Left ventricle myocardium superior (tissue), 1 donor: Measurements from ENCODE around the gene NKX2-2. TPM values are rescaled to one million over a fixed set of nuclear protein-coding genes. Genes with fewer than 3 reads are reported as not detected.

Experiments used
- ATAC-seq: fragments of 200-7000 bp; cut with Tn5 transposase; one replicate; pipeline ENCODE4 v1.9.1; 2020; ENCODE audit warnings: mild to moderate bottlenecking, moderate library complexity
- DNase-seq: peaks from one replicate; pipeline ENCODE4 v3.0.0-alpha.2; 2020
- intact Hi-C: fragments of 100-400 bp; cut with micrococcal nuclease; formaldehyde crosslinking; loops from one replicate; pipeline ENCODE4 v1.11.0; 2022
- long read RNA-seq: library from polyadenylated mRNA; unstranded; transcript quantifications from one replicate; pipeline ENCODE4 v2.0.0, GENCODE V29; 2021
- total RNA-seq: library from RNA; stranded (reverse); fragmentation: NEBNext Ultra II Directional; extraction: Animal tissue kit (Norgen Biotek cat#: 25700); gene quantifications from one replicate; pipeline ENCODE4 v1.2.1, GENCODE V29; 2021
- donor health status: DM: no; HTN: yes; CAD: no; lungs with severe emphysema.

NKX2-2 gene
- not detected for total RNA-seq
- long read RNA-seq = 0 reads

- intact Hi-C loops = no loop called here
- ATAC-seq (no peak), DNase-seq (no peak)
Measured at GRCh38 chr20:21513881-21514540, at the start of gene NKX2-2. Gene NKX2-2, minus strand, starts transcription at chr20:21514064. Its CDS starts 395 bp downstream, at chr20:21513669.

DNA sequence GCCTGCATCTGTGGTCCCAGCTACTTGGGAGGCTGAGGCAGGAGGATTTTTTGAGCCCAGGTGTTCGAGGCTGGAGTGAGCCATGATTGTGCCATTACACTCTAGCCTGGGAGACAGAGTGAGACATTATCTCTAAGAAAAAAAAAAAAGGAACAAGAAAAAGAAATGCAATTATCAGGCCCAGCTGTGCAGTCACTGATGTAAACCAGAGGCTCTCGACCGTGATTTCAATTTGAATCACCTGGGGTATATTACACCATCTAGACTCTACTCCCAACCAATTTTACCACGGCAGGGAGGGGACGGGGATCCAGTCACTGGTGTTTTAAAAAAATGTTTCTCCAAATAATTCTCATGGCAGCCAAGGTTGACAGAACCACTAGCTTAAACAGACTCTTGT lies 48.8 kb upstream of the NKX2-2 start:
- intact Hi-C loops = no loop called here
- DNase-seq (no peak), ATAC-seq (no peak)

GRCh38 chr20:21559305-21559704 lies 45.4 kb upstream of the NKX2-2 start:
- intact Hi-C loops = no loop called here
- ATAC-seq (no peak), DNase-seq (no peak)

DNA sequence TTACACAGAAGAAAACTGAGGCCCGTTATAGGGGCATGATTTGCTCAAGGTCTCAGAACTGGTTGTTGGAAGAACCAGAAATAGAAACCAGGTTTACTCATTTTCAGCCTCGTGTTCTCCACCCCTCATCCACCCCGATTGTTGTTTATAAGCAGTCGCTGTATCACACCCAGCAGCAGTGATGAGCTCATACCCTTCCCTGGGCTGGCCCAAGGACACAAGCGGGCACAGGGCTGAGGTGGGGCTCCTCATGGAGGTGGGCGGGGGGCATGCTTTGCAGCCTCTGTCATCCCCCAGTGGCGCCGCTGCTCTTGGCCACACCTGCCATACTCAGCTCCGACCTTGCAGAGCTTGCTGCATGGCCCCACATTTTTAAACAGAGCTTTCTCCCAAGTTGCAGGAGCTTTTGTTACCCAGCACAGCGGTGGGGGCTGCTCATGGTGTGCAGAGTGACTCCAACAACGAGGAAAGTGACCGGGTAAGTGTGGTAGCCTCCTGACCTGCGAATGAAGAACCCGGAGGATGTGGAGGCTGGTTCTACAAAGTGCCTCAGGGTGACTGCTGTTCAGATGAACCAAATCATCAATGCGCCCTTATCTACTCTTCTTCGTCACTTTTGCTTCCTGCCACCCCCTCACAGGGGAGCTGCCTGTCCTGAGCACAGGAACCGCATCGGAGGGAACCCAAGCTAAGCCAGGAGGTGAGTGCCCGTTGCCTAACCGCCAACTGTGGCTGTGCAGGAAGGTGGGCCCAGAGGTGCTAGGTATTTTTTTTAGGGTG lies 43.6 kb upstream of the NKX2-2 start:
- ATAC-seq (no peak), DNase-seq (no peak)
- intact Hi-C loops = no loop called here

- ATAC-seq = no peak
- no peak for DNase-seq
- intact Hi-C loops = no loop called here
Measured at GRCh38 chr20:21556398-21556797, 42.5 kb upstream of the NKX2-2 start.

DNA sequence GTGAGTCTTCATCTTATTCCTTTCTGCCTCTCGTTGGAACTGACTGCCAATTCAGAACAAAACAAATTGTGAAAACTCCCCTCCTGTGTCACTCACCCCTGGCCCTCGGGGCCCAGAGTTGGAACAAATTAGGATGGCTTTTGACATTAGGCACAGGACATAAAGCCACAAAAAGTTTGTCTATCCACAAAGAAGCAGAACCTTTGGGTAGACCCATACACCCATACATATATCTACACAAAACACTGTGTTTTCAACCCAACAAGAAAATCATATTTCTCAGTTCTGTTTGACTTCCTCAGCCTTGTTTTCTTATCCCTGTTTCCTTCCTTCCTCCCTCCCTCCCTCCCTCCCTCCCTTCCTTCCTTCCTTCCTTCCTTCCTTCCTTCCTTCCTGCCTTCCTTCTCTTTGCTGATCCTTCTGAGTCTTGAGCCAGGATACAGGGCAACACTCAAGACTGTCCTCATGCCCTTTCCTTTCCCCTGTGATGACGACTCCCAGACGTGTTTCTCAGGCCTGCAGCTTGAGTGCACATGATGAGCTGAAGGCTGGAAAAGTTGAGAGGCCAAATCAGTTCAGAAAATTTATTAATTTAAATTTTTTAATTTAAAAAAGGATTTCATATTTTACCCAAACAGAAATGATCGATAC lies 41.7 kb upstream of the NKX2-2 start:
- no peak for DNase-seq
- intact Hi-C loops = no loop called here
- ATAC-seq = no peak

DNA sequence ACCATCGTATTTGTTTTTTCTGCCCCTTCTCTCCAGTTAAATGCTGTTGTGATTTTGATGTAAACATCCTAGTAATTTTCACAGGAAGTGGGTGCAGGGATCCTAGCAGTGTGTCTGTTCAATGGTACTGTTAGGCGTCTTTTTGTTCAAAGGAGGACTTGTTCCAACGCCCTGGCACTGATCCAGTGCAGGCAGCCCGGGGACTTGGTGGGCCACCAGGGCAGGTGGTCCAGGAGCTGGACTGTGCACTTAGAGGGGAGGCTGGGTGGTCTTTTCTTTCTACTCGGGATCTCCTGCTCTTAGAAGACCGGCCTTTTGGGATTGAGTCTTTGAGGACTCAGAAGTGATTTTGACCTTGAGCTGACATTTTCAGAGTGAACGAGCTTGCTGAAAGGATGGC lies 41.1 kb upstream of the NKX2-2 start:
- ATAC-seq = no peak
- intact Hi-C loops = no loop called here
- DNase-seq = no peak

DNA sequence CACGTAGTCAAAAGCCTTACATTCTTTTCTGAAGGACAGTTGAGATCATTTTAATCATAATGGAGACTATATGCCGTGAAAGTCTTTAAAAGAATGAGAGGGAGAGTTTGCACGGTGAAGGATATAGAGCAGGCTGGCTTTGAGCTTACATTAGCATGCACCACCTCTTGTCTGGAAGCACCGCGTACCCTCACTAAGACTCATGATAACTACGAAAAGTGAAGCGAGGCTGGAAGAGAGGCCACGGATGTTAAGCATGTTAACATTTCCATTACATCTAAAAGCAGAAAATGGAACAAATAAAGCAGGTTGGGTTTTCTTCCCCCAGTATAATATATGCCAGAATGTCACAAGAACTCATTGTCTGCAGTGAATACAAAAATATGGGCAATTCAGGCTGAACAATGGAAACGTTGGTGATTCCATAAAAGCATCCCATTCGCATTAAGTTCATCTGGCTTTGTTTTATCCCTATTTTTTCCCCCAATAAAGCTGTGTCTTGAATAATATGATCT lies 40.6 kb upstream of the NKX2-2 start:
- no peak for DNase-seq
- no peak for ATAC-seq

DNA sequence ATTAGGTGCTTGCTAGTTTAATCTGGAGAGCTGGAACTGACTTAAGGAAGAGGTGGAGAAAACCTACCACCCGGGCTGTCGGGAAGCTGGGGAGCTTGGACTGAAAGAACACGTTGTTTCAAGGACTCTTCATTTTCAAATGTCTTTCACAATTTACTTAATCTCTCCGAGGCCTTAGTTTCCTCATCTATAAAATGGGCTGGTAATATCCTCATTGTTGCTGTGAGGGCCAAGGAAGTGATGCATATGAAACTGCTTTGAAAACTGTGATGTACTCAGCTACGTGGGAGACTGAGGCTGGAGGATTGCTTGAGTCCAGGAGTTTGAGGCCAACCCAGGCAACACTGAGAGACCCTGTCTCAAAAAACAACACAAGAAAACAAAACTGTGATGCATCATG lies 36.7 kb upstream of the NKX2-2 start:
- no peak for ATAC-seq

More for the DNA sequence above, 40.6 kb upstream of the NKX2-2 start:
- intact Hi-C loops = no loop called here

DNA sequence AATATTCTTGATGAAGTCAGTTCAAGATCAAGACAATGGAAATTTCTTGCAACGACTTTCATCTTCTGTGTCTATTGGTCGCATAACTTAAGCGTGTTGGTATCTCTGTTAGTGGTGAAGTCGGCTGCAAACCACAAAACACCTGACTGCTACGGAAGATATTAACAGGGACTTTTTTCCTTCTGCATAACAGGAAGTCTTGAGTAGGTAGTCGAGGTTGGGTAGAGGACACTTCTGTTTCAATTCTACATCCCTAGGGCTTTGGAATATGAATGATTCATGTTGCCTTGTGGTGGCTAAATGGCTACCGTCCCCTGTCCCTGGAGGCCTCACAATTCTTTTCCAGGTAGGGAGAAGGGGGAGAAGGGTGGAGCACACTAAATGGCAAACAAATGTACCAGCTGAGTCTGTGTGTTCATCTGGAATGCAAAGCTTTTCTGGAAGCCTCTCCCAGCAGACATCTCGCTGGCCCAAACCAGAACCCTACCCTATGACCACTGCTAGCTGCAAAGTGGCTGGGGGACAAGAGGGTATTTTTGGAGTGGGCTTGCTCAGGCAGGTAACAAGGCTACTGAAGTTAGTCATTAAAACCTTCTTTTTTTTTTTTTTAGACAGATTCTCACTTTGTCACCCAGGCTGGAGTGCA lies 34.6 kb upstream of the NKX2-2 start:
- intact Hi-C loops = no loop called here
- no peak for ATAC-seq
- DNase-seq = no peak

More for the DNA sequence above, 36.7 kb upstream of the NKX2-2 start:
- intact Hi-C loops = no loop called here
- no peak for DNase-seq

- ATAC-seq (no peak), DNase-seq (no peak)
- intact Hi-C loops = no loop called here
Measured at GRCh38 chr20:21546355-21546754, 32.5 kb upstream of the NKX2-2 start.

- DNase-seq (no peak), ATAC-seq (no peak)
- intact Hi-C loops = no loop called here
Measured at GRCh38 chr20:21539512-21539911, 25.6 kb upstream of the NKX2-2 start.

DNA sequence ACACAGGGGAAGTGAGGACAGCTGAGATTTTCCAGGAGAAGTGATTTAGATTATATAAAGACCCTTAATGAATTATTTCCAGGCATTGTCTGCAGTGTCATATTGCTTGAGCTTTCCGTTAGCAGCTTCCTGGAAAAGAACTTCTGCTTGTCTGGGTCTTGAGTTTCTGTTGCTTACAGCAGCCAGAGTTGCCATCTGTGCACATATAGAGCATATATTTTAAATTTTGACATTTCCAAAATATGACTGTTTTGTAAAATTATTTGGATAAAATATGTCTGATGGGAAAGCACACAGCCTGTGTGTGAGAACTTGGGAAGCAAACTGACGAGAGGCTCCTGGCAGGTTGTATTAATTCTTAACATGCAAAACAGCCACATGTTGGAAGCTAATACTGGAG lies 21.0 kb upstream of the NKX2-2 start:
- DNase-seq (no peak), ATAC-seq (no peak)
- intact Hi-C loops = no loop called here

- DNase-seq = no peak
- no peak for ATAC-seq
- intact Hi-C loops = no loop called here
Measured at GRCh38 chr20:21534453-21534852, 20.6 kb upstream of the NKX2-2 start.

DNA sequence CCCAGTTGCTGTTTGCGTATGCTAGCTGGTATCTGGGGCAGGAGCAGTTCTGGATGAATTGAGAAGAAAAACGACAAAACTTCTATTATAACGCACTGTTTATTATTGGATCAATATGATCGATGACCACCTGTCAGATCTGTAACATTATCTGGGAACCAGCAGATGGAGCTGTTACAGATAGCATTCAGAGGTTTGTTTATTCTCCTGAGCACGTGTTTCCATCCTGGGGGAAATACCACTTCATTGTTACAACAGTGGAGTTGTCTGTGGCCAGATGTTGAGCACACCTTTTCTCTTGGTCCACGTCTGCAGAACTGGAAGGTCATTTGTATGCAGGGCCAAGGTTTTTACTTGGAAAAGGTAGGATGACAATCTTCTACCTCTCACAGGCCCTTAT lies 16.0 kb upstream of the NKX2-2 start:
- ATAC-seq (no peak), DNase-seq (no peak)
- intact Hi-C loops = no loop called here

- intact Hi-C loops = no loop called here
- DNase-seq (no peak), ATAC-seq (no peak)
Measured at GRCh38 chr20:21528870-21529269, 15.0 kb upstream of the NKX2-2 start.

DNA sequence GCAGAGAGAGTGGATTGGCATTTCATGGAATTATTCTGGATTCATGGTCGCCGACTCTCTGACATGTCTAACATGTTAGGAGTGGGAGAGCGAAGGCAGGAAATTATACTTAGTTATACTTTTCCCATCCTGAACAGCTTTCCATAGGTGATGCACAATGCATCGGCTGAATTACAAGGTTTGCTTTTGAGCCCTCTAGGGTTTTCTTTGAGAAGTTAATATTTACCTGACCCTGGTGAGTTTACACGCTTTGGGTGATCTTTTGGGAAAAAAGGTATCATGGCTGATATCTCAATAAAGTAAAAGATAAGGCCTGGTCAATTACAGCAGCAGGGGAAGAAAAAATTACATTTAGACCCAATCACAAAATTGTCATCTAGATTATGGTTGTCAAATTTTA lies 14.0 kb upstream of the NKX2-2 start:
- intact Hi-C loops = no loop called here
- DNase-seq = no peak
- no peak for ATAC-seq

- no peak for ATAC-seq
- DNase-seq = no peak
- intact Hi-C loops = no loop called here
Measured at GRCh38 chr20:21526776-21527175, 12.9 kb upstream of the NKX2-2 start.

- ATAC-seq (no peak), DNase-seq (no peak)
- intact Hi-C loops = no loop called here
Measured at GRCh38 chr20:21523895-21524294, 10.0 kb upstream of the NKX2-2 start.
